ENCODE measurements around the gene MYH3. TPM values are rescaled to one million over a fixed set of nuclear protein-coding genes. Genes with fewer than 3 reads are reported as not detected.

The MYH3 gene
- polyA plus RNA-seq, 1 experiment, result 0.31 TPM

- ChIA-PET POLR2A (interaction anchor here (0.6 kb wide), 1 partner anchor 480 kb away, joined by 8 read pairs; no protein-coding TSS in a partner anchor), CTCF (interaction anchor here (0.6 to 9.6 kb wide), 54 partner anchors 9 to 1337 kb away, joined by 3 to 296 read pairs (median 4); partner anchors contain the start of genes CFAP52, STX8 and TMEM220)
- no peak overlapping the region for H3K4me3 ChIP-seq (ENCODE audit: low read depth, low read length)
- no peaks in the 10 kb centered on the region for H3K27me3 ChIP-seq (ENCODE audit: control insufficient read depth, insufficient read depth, low read length)
- H3K27ac ChIP-seq (ENCODE audit: low read depth, low read length), result no peak overlapping the region
- H3K9me3 ChIP-seq (ENCODE audit: control insufficient read depth, insufficient read depth, low read length), result no peaks in the 10 kb centered on the region
- TF ChIP-seq, protein P1, sequence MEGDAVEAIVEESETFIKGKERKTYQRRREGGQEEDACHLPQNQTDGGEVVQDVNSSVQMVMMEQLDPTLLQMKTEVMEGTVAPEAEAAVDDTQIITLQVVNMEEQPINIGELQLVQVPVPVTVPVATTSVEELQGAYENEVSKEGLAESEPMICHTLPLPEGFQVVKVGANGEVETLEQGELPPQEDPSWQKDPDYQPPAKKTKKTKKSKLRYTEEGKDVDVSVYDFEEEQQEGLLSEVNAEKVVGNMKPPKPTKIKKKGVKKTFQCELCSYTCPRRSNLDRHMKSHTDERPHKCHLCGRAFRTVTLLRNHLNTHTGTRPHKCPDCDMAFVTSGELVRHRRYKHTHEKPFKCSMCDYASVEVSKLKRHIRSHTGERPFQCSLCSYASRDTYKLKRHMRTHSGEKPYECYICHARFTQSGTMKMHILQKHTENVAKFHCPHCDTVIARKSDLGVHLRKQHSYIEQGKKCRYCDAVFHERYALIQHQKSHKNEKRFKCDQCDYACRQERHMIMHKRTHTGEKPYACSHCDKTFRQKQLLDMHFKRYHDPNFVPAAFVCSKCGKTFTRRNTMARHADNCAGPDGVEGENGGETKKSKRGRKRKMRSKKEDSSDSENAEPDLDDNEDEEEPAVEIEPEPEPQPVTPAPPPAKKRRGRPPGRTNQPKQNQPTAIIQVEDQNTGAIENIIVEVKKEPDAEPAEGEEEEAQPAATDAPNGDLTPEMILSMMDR (IDR thresholded peaks at IDR 0.05; ENCODE audit: low read depth, low read length), result no peak
- no peak for DNase-seq (ENCODE audit: low read depth, low spot score)
Observed at GRCh38 chr17:10617120-10617505, 40.0 kb downstream of the MYH3 start.

DNA sequence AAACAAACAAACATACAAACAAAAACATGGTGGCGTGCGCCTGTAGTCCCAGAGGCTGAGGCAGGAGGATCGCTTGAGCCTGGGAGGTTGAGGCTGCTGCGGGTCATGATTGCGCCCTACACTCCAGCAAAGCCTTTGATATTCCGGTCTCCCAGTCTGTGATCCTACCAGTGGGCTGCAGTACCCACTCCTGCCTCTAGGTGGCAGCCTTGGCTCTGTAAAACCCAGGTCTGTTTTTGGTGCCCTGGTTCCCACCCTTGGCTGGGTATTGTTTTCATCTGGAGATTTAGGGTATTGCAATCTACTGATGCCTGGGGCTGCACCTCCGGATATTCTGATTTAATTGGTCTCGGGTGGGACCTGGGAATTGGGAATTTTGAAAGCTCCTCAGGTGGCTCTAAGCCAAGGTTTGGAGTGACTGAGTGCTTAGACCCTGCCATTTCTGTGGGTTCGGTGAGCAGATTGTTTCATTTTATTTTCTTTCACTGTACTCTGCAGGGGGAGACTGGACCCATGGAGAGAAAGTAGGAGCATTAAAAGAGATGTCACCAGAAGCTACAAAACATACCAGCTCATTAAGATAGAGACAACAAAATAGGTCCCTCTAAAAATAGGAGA, 40.5 kb downstream of the MYH3 start:
- H3K27me3 ChIP-seq (ENCODE audit: control insufficient read depth, insufficient read depth, low read length), result no peaks in the 10 kb centered on the region
- H3K9me3 ChIP-seq (ENCODE audit: control insufficient read depth, insufficient read depth, low read length), result no peaks in the 10 kb centered on the region
- H3K4me3 ChIP-seq (ENCODE audit: low read depth, low read length), result no peak overlapping the region
- CTCF ChIA-PET, result interaction anchor here (0.6 to 9.6 kb wide), 50 partner anchors 8 to 1337 kb away, joined by 3 to 296 read pairs (median 4); partner anchors contain the start of genes CFAP52 and STX8
- no peak overlapping the region for H3K27ac ChIP-seq (ENCODE audit: low read depth, low read length)
- DNase-seq (ENCODE audit: low read depth, low spot score), result peak; percentile 33
- POLR2A ChIA-PET, result interaction anchor here (0.6 kb wide), 1 partner anchor 479 kb away, joined by 8 read pairs; no protein-coding TSS in a partner anchor
- TF ChIP-seq, protein P1 (IDR thresholded peaks at IDR 0.05; ENCODE audit: low read depth, low read length), result peak; percentile 99

GRCh38 chr17:10614536-10615155, 42.5 kb downstream of the MYH3 start:
- TF ChIP-seq, protein P1 (IDR thresholded peaks at IDR 0.05; ENCODE audit: low read depth, low read length), result peak; percentile 86
- peak; percentile 7 for DNase-seq (ENCODE audit: low read depth, low spot score)
- ChIA-PET CTCF (interaction anchor here (0.6 to 9.6 kb wide), 22 partner anchors 12 to 1039 kb away, joined by 3 to 296 read pairs (median 4); partner anchors contain the start of genes CFAP52 and STX8), POLR2A (no interaction called here)
- no peaks in the 10 kb centered on the region for H3K9me3 ChIP-seq (ENCODE audit: control insufficient read depth, insufficient read depth, low read length)
- H3K4me3 ChIP-seq (ENCODE audit: low read depth, low read length), result no peak overlapping the region
- no peak overlapping the region for H3K27ac ChIP-seq (ENCODE audit: low read depth, low read length)
- no peaks in the 10 kb centered on the region for H3K27me3 ChIP-seq (ENCODE audit: control insufficient read depth, insufficient read depth, low read length)

DNA sequence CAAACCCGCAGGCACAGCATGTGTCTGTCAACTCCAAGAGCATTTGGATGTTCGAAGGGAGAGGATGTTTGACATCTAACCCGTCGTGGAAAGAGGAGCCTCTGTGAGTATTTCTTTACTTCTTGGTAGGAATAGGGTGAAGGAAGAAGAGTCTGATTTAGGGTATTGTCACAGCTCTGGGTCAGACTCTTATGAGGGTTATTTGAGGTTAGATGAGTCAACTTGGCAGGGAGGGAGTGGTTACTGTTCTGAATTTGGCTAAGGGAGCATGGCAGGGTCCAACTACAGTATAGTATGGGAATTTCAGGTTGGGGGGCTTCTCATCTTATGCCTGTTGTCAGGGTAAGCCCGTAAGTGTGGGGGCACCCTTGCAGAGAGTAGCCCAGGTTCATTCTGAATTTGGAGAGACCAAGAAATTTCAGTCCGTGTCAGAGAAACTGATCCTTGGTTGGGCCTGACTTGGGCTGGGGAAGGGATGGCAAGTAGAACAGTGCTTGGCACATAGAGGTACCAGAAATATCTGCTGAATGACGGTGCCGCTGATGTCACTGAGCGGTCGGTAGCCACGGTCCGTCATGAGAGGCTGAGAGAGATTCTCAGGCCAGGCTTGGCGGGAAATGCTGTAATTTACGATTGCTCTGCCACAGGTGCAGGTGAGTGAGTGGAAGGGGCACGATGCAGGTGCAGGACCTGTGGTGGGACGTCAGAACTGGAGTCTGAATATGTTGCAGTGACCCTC, 43.2 kb downstream of the MYH3 start:
- H3K9me3 ChIP-seq (ENCODE audit: control insufficient read depth, insufficient read depth, low read length), result no peaks in the 10 kb centered on the region
- H3K27me3 ChIP-seq (ENCODE audit: control insufficient read depth, insufficient read depth, low read length), result no peaks in the 10 kb centered on the region
- H3K27ac ChIP-seq (ENCODE audit: low read depth, low read length), result no peak overlapping the region
- no peak for DNase-seq (ENCODE audit: low read depth, low spot score)
- ChIA-PET POLR2A (no interaction called here), CTCF (interaction anchor here (0.6 to 9.6 kb wide), 16 partner anchors 11 to 1038 kb away, joined by 3 to 296 read pairs (median 5); partner anchors contain the start of genes CFAP52 and STX8)
- TF ChIP-seq, protein P1 (IDR thresholded peaks at IDR 0.05; ENCODE audit: low read depth, low read length), result no peak
- no peak overlapping the region for H3K4me3 ChIP-seq (ENCODE audit: low read depth, low read length)

Data from AG04450 (cell line).